HT1080 (cell line): ENCODE data around the gene CS. TPM values are rescaled to one million over a fixed set of nuclear protein-coding genes. Genes with fewer than 3 reads are reported as not detected.

Source experiments
- total RNA-seq: library from RNA; depleted of rRNA; stranded (reverse); fragments of >200 nt; shearing (Covaris generic); gene quantifications from 2 replicates; pipeline ENCODE4 v1.2.3, GENCODE V29; 2014; rRNA removed

Gene CS
- total RNA-seq, 1 experiment from 2014 or later = 174 TPM

Other genes with a start within 250 kb of the CS start
- 1.2 and 1.4 TPM in 2 replicates for gene ERBB3, start 220.2 kb downstream of the CS start, total RNA-seq
- gene PA2G4, start 195.8 kb downstream of the CS start, total RNA-seq = 526 and 607 TPM in 2 replicates
- gene RPL41, start 183.7 kb downstream of the CS start, total RNA-seq = 3,633 and 5,394 TPM in 2 replicates
- 2.7 and 5.6 TPM in 2 replicates for gene ZC3H10, start 182.1 kb downstream of the CS start, total RNA-seq
- 134 and 140 TPM in 2 replicates for gene ESYT1, start 172.1 kb downstream of the CS start, total RNA-seq
- 127 and 137 TPM in 2 replicates for gene MYL6B, start 147.7 kb downstream of the CS start, total RNA-seq
- gene MYL6, start 142.0 kb downstream of the CS start, total RNA-seq = 1,272 and 2,138 TPM in 2 replicates
- 36.8 and 44.3 TPM in 2 replicates for gene SMARCC2, start 110.8 kb downstream of the CS start, total RNA-seq
- 59.7 and 67.7 TPM in 2 replicates for gene RNF41, start 78.4 kb downstream of the CS start, total RNA-seq
- gene NABP2, start 76.0 kb downstream of the CS start, total RNA-seq = 77.9 and 78.3 TPM in 2 replicates
- 0.71 TPM in 1 of 2 replicates, not detected in the other for gene SLC39A5, start 70.3 kb downstream of the CS start, total RNA-seq
- gene ANKRD52, start 41.9 kb downstream of the CS start, total RNA-seq = 18.8 and 26.3 TPM in 2 replicates
- 18.3 and 19.4 TPM in 2 replicates for gene COQ10A, start 33.4 kb downstream of the CS start, total RNA-seq
- 72.2 and 85.4 TPM in 2 replicates for gene CNPY2, start 15.7 kb upstream of the CS start, total RNA-seq
- gene PAN2, start 33.7 kb upstream of the CS start, total RNA-seq = 10.0 and 16.9 TPM in 2 replicates
- gene IL23A, start 38.6 kb upstream of the CS start, total RNA-seq = 0.43 TPM in 1 of 2 replicates, not detected in the other
- 32.7 and 33.1 TPM in 2 replicates for gene STAT2, start 59.8 kb upstream of the CS start, total RNA-seq
- gene APOF, start 62.5 kb upstream of the CS start, total RNA-seq = not detected in 2 replicates
- gene TIMELESS, start 149.1 kb upstream of the CS start, total RNA-seq = 17.5 and 21.3 TPM in 2 replicates
- gene MIP, start 154.3 kb upstream of the CS start, total RNA-seq = not detected in 2 replicates
- gene SPRYD4, start 168.2 kb upstream of the CS start, total RNA-seq = 2.3 and 2.9 TPM in 2 replicates
- gene GLS2, start 187.8 kb upstream of the CS start, total RNA-seq = not detected in 2 replicates
- gene RBMS2, start 221.5 kb upstream of the CS start, total RNA-seq = 30.9 and 33.3 TPM in 2 replicates